Measurements from ENCODE around the gene SBNO2.

The SBNO2 gene

DNA sequence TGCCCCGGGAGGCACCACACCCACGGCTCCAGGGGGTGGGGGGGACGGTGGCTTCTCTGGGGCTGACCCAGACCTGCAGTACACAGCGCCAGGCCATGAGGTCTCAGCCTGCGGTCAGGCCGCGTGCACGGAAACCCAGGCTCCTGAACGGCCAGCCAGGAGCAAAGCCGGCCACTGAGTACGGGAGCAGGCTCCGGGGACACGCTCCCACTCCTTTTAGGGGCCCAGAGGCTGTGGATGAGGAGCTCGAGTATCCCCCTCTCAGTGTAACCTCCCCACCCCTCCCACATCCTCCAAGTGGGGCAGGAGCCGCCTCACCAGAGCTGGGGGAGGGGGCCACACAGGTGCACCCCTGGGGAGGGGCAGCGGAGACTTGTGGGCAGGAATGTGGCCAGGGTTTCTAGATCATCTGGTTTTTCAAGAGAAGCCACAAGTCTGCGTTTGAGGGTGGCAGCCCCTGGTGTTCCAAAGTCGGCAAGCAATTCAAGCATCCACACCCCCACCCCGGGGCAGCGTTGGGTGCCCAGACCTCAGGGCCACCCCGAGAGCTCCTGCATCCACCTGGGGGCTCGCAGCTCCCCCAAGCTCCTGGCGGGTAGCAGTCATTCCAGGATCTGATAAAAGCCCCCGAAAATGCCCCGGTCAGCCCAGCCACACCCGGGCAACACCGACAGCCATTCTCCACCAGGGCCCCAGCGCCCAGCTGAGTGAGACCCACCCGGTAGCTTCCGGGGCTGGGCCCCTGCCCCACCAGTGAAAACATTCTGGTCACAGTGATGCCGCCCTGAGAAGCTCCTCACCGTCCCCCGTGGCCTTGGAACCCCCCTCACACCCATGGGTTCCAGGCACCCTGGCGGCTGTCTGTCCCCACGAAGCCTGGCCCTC is 6.1 kb downstream of the SBNO2 start:
- 93% methylated on average over 22 of the region's 35 CpGs for WGBS (ENCODE audit: insufficient coverage)
- Histone ChIP-seq H3K4me1 (ENCODE audit: control extremely low read depth in 1 of 4, control insufficient read depth in 4 of 4, insufficient read depth in 4 of 4, low read length in 3 of 4) (peaks cover 0 to 20% (median 12%) of the 10 kb centered on the region in 4 experiments), H3K36me3 (ENCODE audit: control insufficient read depth in 4 of 4, insufficient read depth in 4 of 4, low read length in 3 of 4) (peaks cover 0 to 37% (median 11%) of the 10 kb centered on the region in 4 experiments), H3K9me3 (ENCODE audit: control extremely low read depth in 1 of 5, control insufficient read depth in 4 of 5, insufficient read depth in 2 of 5, low read depth in 1 of 5, low read length in 4 of 5) (peaks cover 0 to 8% (median 0%) of the 10 kb centered on the region in 5 experiments), H3K27ac (ENCODE audit: insufficient read depth in 1 of 2, low read depth in 1 of 2, low read length in 2 of 2, poor library complexity in 1 of 2, severe bottlenecking in 2 of 2) (no peak overlapping the region), H3K27me3 (replicated peaks in 2 of 5; ENCODE audit: control insufficient read depth in 4 of 5, insufficient read depth in 5 of 5, low read length in 4 of 5) (no peaks in the 10 kb centered on the region), H3K4me3 (ENCODE audit: control insufficient read depth in 1 of 7, extremely low read depth in 1 of 7, insufficient read depth in 4 of 7, low read depth in 2 of 7, low read length in 6 of 7) (no peak overlapping the region)
- ChIA-PET POLR2A (interaction anchor here (1.1 kb wide), 1 partner anchor 8 kb away, joined by 3 read pairs; no protein-coding TSS in a partner anchor), CTCF (interaction anchor here (1.0 to 1.6 kb wide), 2 partner anchors 10 to 55 kb away, joined by 3 read pairs; no protein-coding TSS in a partner anchor)
- DNase-seq = no peak

DNA sequence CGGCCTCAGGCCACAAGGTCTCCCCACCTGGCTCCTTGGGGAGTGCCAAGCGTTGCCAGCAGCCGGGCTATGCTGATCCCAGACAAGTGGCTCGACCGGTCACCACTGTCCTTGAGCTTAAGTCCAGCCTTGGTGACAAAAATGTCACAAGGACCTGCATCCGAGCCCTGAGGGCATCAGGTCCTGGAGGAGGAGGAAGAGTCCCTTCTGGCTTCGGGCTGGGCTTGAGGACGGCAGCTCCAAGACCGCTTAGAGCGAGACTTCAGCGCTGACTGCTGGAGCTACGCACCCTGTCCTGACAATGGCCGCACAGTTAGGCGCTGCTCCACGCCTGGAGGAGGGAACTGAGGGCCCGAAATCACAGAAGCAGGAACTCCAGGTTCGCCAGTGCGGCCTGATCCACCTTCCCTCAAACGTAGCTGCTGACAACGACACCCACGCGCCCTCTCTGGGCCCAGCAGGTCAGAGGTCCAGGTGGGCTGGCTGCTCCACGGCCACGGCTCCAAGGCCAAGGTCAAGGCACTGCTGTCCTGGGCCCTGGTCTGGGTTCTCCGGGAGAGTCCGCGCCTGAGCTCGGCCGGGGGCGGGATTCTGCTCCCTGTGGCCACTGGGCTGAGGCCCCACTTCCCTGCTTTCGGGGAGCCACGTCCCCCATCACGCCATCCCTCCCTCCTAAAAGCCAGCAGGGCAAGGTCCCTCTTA is 7.0 kb downstream of the SBNO2 start:
- DNase-seq = no peak
- H3K27me3 ChIP-seq (replicated peaks in 2 of 5; ENCODE audit: control insufficient read depth in 4 of 5, insufficient read depth in 5 of 5, low read length in 4 of 5) = no peaks in the 10 kb centered on the region
- H3K9me3 ChIP-seq (ENCODE audit: control extremely low read depth in 1 of 5, control insufficient read depth in 4 of 5, insufficient read depth in 2 of 5, low read depth in 1 of 5, low read length in 4 of 5) = peaks cover 0 to 8% (median 0%) of the 10 kb centered on the region in 5 experiments
- ChIA-PET POLR2A (no interaction called here), CTCF (interaction anchor here (1.6 kb wide), 1 partner anchor 11 kb away, joined by 3 read pairs; no protein-coding TSS in a partner anchor)
- 98% methylated on average over 32 of the region's 33 CpGs for WGBS (ENCODE audit: insufficient coverage)
- H3K4me1 ChIP-seq (ENCODE audit: control extremely low read depth in 1 of 4, control insufficient read depth in 4 of 4, insufficient read depth in 4 of 4, low read length in 3 of 4) = peaks cover 0 to 11% (median 4%) of the 10 kb centered on the region in 4 experiments
- H3K4me3 ChIP-seq (ENCODE audit: control insufficient read depth in 1 of 7, extremely low read depth in 1 of 7, insufficient read depth in 4 of 7, low read depth in 2 of 7, low read length in 6 of 7) = no peak overlapping the region
- H3K27ac ChIP-seq (ENCODE audit: insufficient read depth in 1 of 2, low read depth in 1 of 2, low read length in 2 of 2, poor library complexity in 1 of 2, severe bottlenecking in 2 of 2) = no peak overlapping the region
- H3K36me3 ChIP-seq (ENCODE audit: control insufficient read depth in 4 of 4, insufficient read depth in 4 of 4, low read length in 3 of 4) = peaks cover 0 to 37% (median 11%) of the 10 kb centered on the region in 4 experiments

DNA sequence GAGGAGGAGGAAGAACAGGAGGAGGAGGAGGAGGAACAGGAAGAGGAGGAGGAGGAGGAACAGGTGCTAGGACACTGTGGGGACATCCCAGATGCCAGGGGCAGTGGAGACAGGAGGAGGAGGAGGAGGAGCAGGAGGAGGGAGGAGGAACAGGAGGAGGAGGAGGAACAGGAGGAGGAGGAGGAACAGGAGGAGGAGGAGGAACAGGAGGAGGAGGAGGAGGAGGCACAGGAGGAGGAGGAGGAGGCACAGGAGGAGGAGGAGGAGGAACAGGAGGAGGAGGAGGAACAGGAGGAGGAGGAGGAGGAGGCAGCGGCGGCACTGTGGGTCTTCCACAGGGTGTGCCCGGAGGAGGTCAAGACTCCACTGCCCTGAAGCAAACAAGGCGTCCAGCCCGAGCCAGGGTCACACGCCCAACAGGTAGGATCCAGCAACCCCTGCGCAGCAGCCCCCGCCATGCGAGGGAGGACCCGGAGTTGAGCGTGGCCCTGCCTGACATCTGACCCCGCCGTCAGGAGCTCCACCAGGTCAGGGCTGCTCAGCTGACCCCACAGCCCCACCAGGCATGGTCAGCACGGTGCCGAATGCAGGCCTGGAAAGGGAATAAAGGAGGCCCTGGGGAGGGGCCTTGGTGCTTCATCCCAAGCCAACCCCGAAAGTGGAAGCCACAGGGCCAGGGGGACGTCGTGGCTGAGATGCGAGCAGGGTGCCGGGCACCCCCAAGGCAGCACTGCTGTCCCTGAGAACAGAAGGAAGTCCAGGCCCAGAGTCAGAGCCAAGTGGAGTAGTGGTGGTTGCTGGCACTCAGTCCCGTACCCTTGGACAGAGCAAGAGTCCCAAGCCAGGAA is 9.2 kb downstream of the SBNO2 start:
- Histone ChIP-seq H3K4me1 (ENCODE audit: control extremely low read depth in 1 of 4, control insufficient read depth in 4 of 4, insufficient read depth in 4 of 4, low read length in 3 of 4) (peaks cover 0 to 11% (median under 1%) of the 10 kb centered on the region in 4 experiments), H3K27me3 (replicated peaks in 2 of 5; ENCODE audit: control insufficient read depth in 4 of 5, insufficient read depth in 5 of 5, low read length in 4 of 5) (no peaks in the 10 kb centered on the region), H3K27ac (ENCODE audit: insufficient read depth in 1 of 2, low read depth in 1 of 2, low read length in 2 of 2, poor library complexity in 1 of 2, severe bottlenecking in 2 of 2) (peak overlapping the region in 1 of 2 experiments; percentile 19), H3K36me3 (ENCODE audit: control insufficient read depth in 4 of 4, insufficient read depth in 4 of 4, low read length in 3 of 4) (peaks cover 0 to 27% (median 9%) of the 10 kb centered on the region in 4 experiments), H3K9me3 (ENCODE audit: control extremely low read depth in 1 of 5, control insufficient read depth in 4 of 5, insufficient read depth in 2 of 5, low read depth in 1 of 5, low read length in 4 of 5) (peaks cover 0 to 8% (median 0%) of the 10 kb centered on the region in 5 experiments), H3K4me3 (ENCODE audit: control insufficient read depth in 1 of 7, extremely low read depth in 1 of 7, insufficient read depth in 4 of 7, low read depth in 2 of 7, low read length in 6 of 7) (no peak overlapping the region)
- ChIA-PET POLR2A (interaction anchor here (0.6 kb wide), 1 partner anchor 11 kb away, joined by 5 read pairs; no protein-coding TSS in a partner anchor), CTCF (no interaction called here)
- 96% methylated on average over 19 of the region's 21 CpGs for WGBS (ENCODE audit: insufficient coverage)
- DNase-seq = no peak

DNA sequence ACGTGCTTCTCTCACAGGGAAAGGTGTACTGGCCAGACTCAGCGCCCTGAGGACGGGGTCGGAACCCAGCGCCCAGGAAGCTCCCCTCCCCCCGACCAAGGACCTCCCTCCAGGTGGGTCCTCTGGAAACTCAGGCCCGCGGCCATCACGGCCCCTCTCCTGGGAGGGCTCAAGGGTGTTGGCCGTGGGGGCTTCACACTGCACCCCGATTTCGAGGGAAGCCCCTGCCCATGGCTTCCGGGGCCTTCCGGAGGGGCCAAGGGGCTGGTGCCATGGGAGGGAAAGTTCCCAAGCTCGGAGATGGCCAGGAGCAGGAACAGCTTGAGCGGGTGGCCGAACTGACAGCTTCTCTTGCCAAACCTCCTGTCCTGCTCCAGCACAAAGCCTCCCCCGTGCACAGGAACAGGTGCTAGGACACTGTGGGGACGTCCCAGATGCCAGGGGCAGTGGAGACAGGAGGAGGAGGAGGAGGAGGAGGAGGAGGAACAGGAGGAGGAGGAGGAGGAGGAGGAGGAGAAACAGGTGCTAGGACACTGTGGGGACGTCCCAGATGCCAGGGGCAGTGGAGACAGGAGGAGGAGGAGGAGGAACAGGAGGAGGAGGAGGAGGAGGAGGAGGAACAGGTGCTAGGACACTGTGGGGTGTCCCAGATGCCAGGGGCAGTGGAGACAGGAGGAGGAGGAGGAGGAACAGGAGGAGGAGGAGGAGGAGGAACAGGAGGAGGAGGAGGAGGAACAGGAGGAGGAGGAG is 10.0 kb downstream of the SBNO2 start:
- H3K27ac ChIP-seq (ENCODE audit: insufficient read depth in 1 of 2, low read depth in 1 of 2, low read length in 2 of 2, poor library complexity in 1 of 2, severe bottlenecking in 2 of 2) = no peak overlapping the region
- DNase-seq = no peak
- peaks cover 0 to 8% (median 0%) of the 10 kb centered on the region in 5 experiments for H3K9me3 ChIP-seq (ENCODE audit: control extremely low read depth in 1 of 5, control insufficient read depth in 4 of 5, insufficient read depth in 2 of 5, low read depth in 1 of 5, low read length in 4 of 5)
- WGBS (ENCODE audit: insufficient coverage) = 91% methylated on average over 16 of the region's 20 CpGs
- ChIA-PET POLR2A (interaction anchor here (0.6 kb wide), 1 partner anchor 16 kb away, joined by 3 read pairs; no protein-coding TSS in a partner anchor), CTCF (no interaction called here)
- no peaks in the 10 kb centered on the region for H3K27me3 ChIP-seq (replicated peaks in 2 of 5; ENCODE audit: control insufficient read depth in 4 of 5, insufficient read depth in 5 of 5, low read length in 4 of 5)
- no peak overlapping the region for H3K4me3 ChIP-seq (ENCODE audit: control insufficient read depth in 1 of 7, extremely low read depth in 1 of 7, insufficient read depth in 4 of 7, low read depth in 2 of 7, low read length in 6 of 7)
- peaks cover 0 to 6% (median under 1%) of the 10 kb centered on the region in 4 experiments for H3K4me1 ChIP-seq (ENCODE audit: control extremely low read depth in 1 of 4, control insufficient read depth in 4 of 4, insufficient read depth in 4 of 4, low read length in 3 of 4)
- H3K36me3 ChIP-seq (ENCODE audit: control insufficient read depth in 4 of 4, insufficient read depth in 4 of 4, low read length in 3 of 4) = peaks cover 0 to 20% (median 7%) of the 10 kb centered on the region in 4 experiments

DNA sequence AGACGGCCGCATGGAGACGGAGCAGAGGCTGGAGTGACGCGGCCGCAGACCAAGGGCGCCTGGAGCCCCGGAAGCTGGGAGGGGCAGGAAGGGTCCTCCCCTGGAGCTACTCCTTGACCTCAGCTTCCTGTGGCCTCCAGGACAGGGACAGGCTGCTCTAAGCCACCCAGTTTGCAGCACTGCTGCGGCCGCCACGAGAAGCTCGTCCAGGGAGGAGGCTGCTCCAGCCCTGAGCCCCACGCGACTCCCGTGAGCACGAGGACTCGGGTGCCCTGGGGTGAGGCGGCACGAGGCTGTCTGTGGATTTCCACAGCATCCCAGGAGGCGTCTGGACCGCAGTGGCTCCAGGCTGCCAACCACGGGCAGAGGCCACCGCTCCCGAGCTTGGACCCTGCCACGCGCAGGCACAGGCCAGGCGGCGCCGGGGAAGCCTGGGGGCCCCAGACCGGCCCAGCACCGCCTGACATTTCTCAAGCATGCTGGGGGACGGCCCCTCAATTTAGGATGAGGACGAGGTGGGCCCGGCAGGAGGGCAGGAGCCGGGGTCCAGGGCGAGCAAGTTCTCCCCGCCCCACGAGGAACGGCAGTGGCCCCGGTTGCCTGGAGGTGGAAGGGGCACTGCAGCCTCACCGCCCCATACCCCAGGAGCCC is 10.7 kb downstream of the SBNO2 start:
- ChIA-PET POLR2A (interaction anchor here (0.6 kb wide), 1 partner anchor 16 kb away, joined by 3 read pairs; no protein-coding TSS in a partner anchor), CTCF (interaction anchor here (1.2 kb wide), 1 partner anchor 29 kb away, joined by 3 read pairs; no protein-coding TSS in a partner anchor)
- H3K27ac ChIP-seq (ENCODE audit: insufficient read depth in 1 of 2, low read depth in 1 of 2, low read length in 2 of 2, poor library complexity in 1 of 2, severe bottlenecking in 2 of 2) = no peak overlapping the region
- no peak for DNase-seq
- no peaks in the 10 kb centered on the region for H3K4me1 ChIP-seq (ENCODE audit: control extremely low read depth in 1 of 4, control insufficient read depth in 4 of 4, insufficient read depth in 4 of 4, low read length in 3 of 4)
- no peaks in the 10 kb centered on the region for H3K27me3 ChIP-seq (replicated peaks in 2 of 5; ENCODE audit: control insufficient read depth in 4 of 5, insufficient read depth in 5 of 5, low read length in 4 of 5)
- H3K4me3 ChIP-seq (ENCODE audit: control insufficient read depth in 1 of 7, extremely low read depth in 1 of 7, insufficient read depth in 4 of 7, low read depth in 2 of 7, low read length in 6 of 7) = no peak overlapping the region
- WGBS (ENCODE audit: insufficient coverage) = 97% methylated on average over 36 of the region's 41 CpGs
- H3K9me3 ChIP-seq (ENCODE audit: control extremely low read depth in 1 of 5, control insufficient read depth in 4 of 5, insufficient read depth in 2 of 5, low read depth in 1 of 5, low read length in 4 of 5) = peaks cover 0 to 8% (median 0%) of the 10 kb centered on the region in 5 experiments
- peaks cover 0 to 19% (median 6%) of the 10 kb centered on the region in 4 experiments for H3K36me3 ChIP-seq (ENCODE audit: control insufficient read depth in 4 of 4, insufficient read depth in 4 of 4, low read length in 3 of 4)
